ENCODE results near the gene GTPBP2.

GTPBP2 gene

GRCh38 chr6:43676962-43677606 is 48.0 kb upstream of the GTPBP2 start:
- ATAC-seq: no peak
- TF ChIP-seq PPARA (CRISPR knock-in tag; IDR thresholded peaks at IDR 0.05; ENCODE audit: borderline replicate concordance) (no peak), SNAI2 (CRISPR knock-in tag; IDR thresholded peaks at IDR 0.05) (no peak), ZC3H10 (CRISPR knock-in tag; IDR thresholded peaks at IDR 0.05) (no peak), ARNTL (CRISPR knock-in tag; IDR thresholded peaks at IDR 0.05; ENCODE audit: borderline replicate concordance, low read depth) (no peak), RARB (CRISPR knock-in tag; IDR thresholded peaks at IDR 0.05) (no peak), CSDC2 (CRISPR knock-in tag; IDR thresholded peaks at IDR 0.05) (no peak), ZFP3 (CRISPR knock-in tag; IDR thresholded peaks at IDR 0.05) (no peak), TOX (CRISPR knock-in tag; IDR thresholded peaks at IDR 0.05; ENCODE audit: borderline replicate concordance) (no peak)

DNA sequence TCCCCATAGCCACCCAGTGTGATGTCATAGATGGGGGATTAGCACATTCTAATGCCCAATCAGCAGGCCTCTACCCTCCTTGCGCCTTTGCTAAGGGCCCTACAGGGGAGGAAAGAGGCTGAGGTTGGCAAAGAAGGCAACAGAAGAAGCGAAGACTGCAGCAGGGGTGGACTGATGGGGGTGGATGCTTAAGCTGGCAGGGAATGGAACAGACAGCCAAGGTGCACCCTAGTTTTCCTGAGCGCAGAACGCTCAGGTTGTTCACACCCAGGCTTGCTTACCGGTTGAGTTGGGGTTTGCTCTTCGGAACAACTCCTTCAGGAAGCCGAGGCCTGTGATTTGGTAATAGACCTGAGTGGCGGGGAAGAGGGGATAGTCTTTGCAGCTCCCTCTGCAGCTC is 45.9 kb upstream of the GTPBP2 start:
- TF ChIP-seq ZFP3 (CRISPR knock-in tag; IDR thresholded peaks at IDR 0.05) (no peak), PATZ1 (CRISPR knock-in tag; IDR thresholded peaks at IDR 0.05; ENCODE audit: borderline replicate concordance) (no peak), TCF4 (CRISPR knock-in tag; IDR thresholded peaks at IDR 0.05; ENCODE audit: borderline replicate concordance) (no peak), PPARA (CRISPR knock-in tag; IDR thresholded peaks at IDR 0.05; ENCODE audit: borderline replicate concordance) (no peak), CSDC2 (CRISPR knock-in tag; IDR thresholded peaks at IDR 0.05) (no peak), CREB5 (CRISPR knock-in tag; IDR thresholded peaks at IDR 0.05; ENCODE audit: low read depth) (no peak), ZFP30 (CRISPR knock-in tag; IDR thresholded peaks at IDR 0.05) (no peak), ESRRG (CRISPR knock-in tag; IDR thresholded peaks at IDR 0.05) (no peak), ZNF70 (CRISPR knock-in tag; IDR thresholded peaks at IDR 0.05) (no peak), ARNTL (CRISPR knock-in tag; IDR thresholded peaks at IDR 0.05; ENCODE audit: borderline replicate concordance, low read depth) (no peak)
- ATAC-seq: no peak

DNA sequence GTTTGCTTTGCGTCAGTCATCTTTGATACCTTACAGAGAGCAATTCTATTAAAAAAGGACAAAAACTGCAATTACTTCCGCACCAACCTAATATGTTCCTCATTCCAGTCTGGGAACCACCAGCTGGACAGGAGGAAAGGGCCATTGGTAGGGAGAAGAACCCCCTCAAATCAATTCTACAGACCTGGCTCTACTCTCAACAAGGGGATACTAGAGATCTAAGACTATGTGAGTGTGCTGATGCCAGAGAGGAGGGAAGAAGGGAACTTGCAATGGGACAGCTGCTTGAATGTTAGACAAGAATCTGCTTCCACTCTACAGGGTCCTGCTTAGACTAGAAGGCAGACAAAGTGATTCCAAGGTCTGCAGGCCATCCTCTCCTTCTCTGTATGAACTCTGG is 45.2 kb upstream of the GTPBP2 start:
- no peak for TF ChIP-seq ZFP30 (CRISPR knock-in tag; IDR thresholded peaks at IDR 0.05)
- no peak for TF ChIP-seq CREB5 (CRISPR knock-in tag; IDR thresholded peaks at IDR 0.05; ENCODE audit: low read depth)
- no peak for TF ChIP-seq ARNTL (CRISPR knock-in tag; IDR thresholded peaks at IDR 0.05; ENCODE audit: borderline replicate concordance, low read depth)
- no peak for ATAC-seq

DNA sequence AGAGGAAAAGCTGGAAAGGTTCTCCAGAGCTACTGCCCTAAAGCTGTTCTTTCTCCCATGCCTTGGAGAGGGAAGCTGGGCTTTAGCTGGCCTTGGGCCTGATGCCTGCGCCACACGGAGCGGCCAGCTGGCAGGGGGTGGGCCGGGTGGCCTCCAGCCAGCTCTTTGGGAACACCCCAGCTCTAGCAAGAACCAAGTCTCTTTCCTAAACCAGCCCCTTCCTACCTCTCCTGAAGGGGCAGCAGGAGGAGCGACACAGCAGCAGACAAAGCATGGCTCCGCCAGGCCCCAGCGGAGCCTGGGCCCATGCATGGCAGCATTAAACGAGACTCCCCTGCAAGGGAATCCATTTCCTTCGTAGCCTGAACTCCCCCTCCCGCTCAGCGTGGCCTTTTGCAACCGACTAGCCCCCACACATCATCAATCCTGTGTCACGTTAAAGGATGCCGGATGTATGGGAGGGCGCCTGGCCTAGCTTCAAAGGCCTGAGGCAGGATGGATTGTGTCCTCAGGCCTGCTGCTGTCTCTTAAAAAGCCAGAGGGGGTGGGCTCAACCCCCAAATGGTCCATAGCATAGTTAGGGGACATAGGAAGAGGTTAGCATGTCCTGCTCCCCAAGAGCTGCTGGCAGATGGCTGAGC is 44.5 kb upstream of the GTPBP2 start:
- no peak for ATAC-seq

More for the DNA sequence above, 44.5 kb upstream of the GTPBP2 start:
- no peak for TF ChIP-seq ZC3H10 (CRISPR knock-in tag; IDR thresholded peaks at IDR 0.05)
- no peak for TF ChIP-seq ISL1 (CRISPR knock-in tag; IDR thresholded peaks at IDR 0.05)
- TF ChIP-seq BACH2 (CRISPR knock-in tag; IDR thresholded peaks at IDR 0.05; ENCODE audit: borderline replicate concordance): no peak
- no peak for TF ChIP-seq PPARA (CRISPR knock-in tag; IDR thresholded peaks at IDR 0.05; ENCODE audit: borderline replicate concordance)
- no peak for TF ChIP-seq ARNTL (CRISPR knock-in tag; IDR thresholded peaks at IDR 0.05; ENCODE audit: borderline replicate concordance, low read depth)
- no peak for TF ChIP-seq RARB (CRISPR knock-in tag; IDR thresholded peaks at IDR 0.05)
- no peak for TF ChIP-seq CSRNP3 (CRISPR knock-in tag; IDR thresholded peaks at IDR 0.05)
- no peak for TF ChIP-seq PATZ1 (CRISPR knock-in tag; IDR thresholded peaks at IDR 0.05; ENCODE audit: borderline replicate concordance)
- no peak for TF ChIP-seq TOX (CRISPR knock-in tag; IDR thresholded peaks at IDR 0.05; ENCODE audit: borderline replicate concordance)
- TF ChIP-seq TSHZ2 (CRISPR knock-in tag; IDR thresholded peaks at IDR 0.05): no peak
- TF ChIP-seq OSR1 (CRISPR knock-in tag; IDR thresholded peaks at IDR 0.05): no peak

Data from SK-N-SH treated with all-trans-retinoic acid at 6 μM for 48 hours (cell line).